Suprapubic skin (tissue), 4 donors: Measurements from ENCODE around the gene CXorf58. TPM values are rescaled to one million over a fixed set of nuclear protein-coding genes. Genes with fewer than 3 reads are reported as not detected.
"Not testable (repeated sequence)": the region's sequence is repeated elsewhere in the genome, so short reads cannot be mapped to it uniquely, and the experiment has no call there.

Experiments
- DNase-seq, 2 donors: peaks; one replicate each; pipeline ENCODE4 v3.0.0-alpha.2; 2019; ENCODE audit warnings: low spot score in 2 of 2
- H3K27ac ChIP-seq: fragments of 200-600 bp; sonication (generic); one replicate; pipeline ENCODE4 v1.5.1; 2019
- H3K27me3 ChIP-seq: fragments of 200-600 bp; sonication (generic); one replicate; pipeline ENCODE4 v1.5.1; 2019
- H3K36me3 ChIP-seq: fragments of 200-600 bp; sonication (generic); one replicate; pipeline ENCODE4 v1.5.1; 2019
- H3K4me1 ChIP-seq: fragments of 200-600 bp; sonication (generic); one replicate; pipeline ENCODE4 v1.5.1; 2019
- H3K4me3 ChIP-seq: fragments of 200-600 bp; sonication (generic); one replicate; pipeline ENCODE4 v1.5.1; 2019; ENCODE audit warnings: mild to moderate bottlenecking
- H3K9me3 ChIP-seq: fragments of 200-600 bp; sonication (generic); one replicate; pipeline ENCODE4 v1.5.1; 2019
- EP300 ChIP-seq: sonication (generic); formaldehyde crosslinking; IDR thresholded peaks from one replicate; pipeline ENCODE4 v1.6.1; 2017; ENCODE audit warnings: antibody characterized with exemption
- POLR2A ChIP-seq, 2 donors: fragments of 450-650 bp; IDR thresholded peaks; one replicate each; pipeline ENCODE4 v1.6.1; 2017; ENCODE audit warnings: antibody characterized with exemption in 2 of 2, mild to moderate bottlenecking in 2 of 2, moderate library complexity in 2 of 2
- POLR2AphosphoS5 ChIP-seq, 3 donors: sonication (generic); formaldehyde crosslinking; IDR thresholded peaks; one replicate each; pipeline ENCODE4 v1.6.1; 2017; ENCODE audit warnings: antibody characterized with exemption in 3 of 3
- WGBS: methylation state at CpG from one replicate; pipeline ENCODE4 v1.1.5; 2018; 5-methylcytosine and 5-hydroxymethylcytosine counted together
- total RNA-seq, 4 donors: library from RNA; depleted of rRNA; stranded (reverse); fragments of >200 nt; gene quantifications; one replicate each; pipeline ENCODE4 v1.1.0, GENCODE V29; 2016
- TF ChIP-seq, protein P1 (sequence below), 2 donors: fragments of 200-600 bp in 1 of 2; fragments of 450-650 bp in 1 of 2; sonication (generic) in 1 of 2; IDR thresholded peaks; one replicate each; pipeline ENCODE4 v1.5.1; 2016 to 2019; ENCODE audit warnings: antibody characterized with exemption in 2 of 2, mild to moderate bottlenecking in 1 of 2, moderate library complexity in 1 of 2

CXorf58 gene, protein sequence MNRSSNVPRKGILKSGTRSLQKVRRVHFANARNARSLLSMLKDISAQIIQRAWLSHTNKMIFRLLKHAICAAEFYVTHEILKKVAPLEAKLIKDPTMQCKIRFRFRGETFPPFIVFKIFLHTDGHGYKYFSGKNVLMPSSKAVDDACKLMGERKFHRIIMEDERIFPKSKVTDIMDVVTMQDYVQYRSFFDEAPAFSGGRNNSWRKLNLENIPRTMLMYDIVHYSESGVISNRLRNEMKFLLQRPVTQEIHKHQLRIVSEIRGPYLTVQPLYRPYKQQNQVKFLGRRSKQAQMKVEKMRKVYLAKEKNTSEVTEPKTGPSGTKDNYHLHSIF
- not detected for total RNA-seq

DNA sequence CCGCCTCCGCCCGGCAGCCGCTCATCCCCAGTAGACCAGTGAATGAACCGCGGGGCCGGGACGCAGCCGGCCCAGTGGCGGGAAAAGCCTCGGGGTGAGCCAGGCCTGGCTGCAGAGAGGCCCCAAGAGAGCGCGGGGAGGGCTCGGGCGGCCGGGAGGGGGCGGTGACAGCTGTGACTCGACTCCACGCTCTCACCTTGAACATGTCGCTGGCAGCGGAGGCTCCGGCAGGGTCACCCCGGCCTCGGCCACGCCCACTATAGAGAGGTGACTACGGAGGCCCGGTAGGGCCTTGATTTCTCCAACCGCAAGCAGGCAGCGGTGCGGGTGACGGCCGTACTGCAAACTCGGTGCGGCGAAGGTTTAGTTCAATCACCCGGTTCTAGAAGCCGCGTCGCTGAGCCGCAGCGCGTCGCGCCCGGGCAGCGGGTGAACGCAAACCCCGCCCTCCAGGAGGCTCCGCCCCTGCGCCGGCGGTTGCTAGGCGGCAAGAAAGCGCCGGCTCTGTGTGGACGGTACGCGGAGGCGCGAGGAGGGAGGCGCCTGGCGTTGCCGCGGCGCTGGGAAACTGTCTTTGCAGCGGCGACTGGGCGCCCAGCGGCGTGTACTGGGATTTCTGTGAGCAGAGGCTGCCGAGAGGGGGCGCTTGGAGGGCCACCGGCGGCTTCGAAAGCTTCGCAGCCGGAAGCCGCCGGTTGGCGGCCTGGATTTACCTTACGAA is at the start of gene CXorf58, which contains the start of gene APOO:
CXorf58 (plus strand) TSS at position 509 of the 721 bp plus-strand sequence. CDS start 2,297 bp downstream, outside the sequence.
APOO (minus strand) TSS at position 441 of the 721 bp plus-strand sequence; CDS start at position 205, 236 bp downstream.
- peak within 1 kb of the TSS; percentile 64 for H3K4me3 ChIP-seq
- peak; percentile 90 to 91 for DNase-seq
- TF ChIP-seq EP300 = no peak
- no peak for TF ChIP-seq POLR2A (IDR thresholded peaks at IDR 0.05)
- peak in 1 of 3 donors; percentile 4 for TF ChIP-seq POLR2AphosphoS5 (IDR thresholded peaks at IDR 0.05)
- TF ChIP-seq, protein P1, sequence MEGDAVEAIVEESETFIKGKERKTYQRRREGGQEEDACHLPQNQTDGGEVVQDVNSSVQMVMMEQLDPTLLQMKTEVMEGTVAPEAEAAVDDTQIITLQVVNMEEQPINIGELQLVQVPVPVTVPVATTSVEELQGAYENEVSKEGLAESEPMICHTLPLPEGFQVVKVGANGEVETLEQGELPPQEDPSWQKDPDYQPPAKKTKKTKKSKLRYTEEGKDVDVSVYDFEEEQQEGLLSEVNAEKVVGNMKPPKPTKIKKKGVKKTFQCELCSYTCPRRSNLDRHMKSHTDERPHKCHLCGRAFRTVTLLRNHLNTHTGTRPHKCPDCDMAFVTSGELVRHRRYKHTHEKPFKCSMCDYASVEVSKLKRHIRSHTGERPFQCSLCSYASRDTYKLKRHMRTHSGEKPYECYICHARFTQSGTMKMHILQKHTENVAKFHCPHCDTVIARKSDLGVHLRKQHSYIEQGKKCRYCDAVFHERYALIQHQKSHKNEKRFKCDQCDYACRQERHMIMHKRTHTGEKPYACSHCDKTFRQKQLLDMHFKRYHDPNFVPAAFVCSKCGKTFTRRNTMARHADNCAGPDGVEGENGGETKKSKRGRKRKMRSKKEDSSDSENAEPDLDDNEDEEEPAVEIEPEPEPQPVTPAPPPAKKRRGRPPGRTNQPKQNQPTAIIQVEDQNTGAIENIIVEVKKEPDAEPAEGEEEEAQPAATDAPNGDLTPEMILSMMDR (IDR thresholded peaks at IDR 0.05) = peak; percentile 79 to 86
- H3K9me3 ChIP-seq = no peaks in the 10 kb centered on the region
- no peaks in the 10 kb centered on the region for H3K27me3 ChIP-seq
- H3K27ac ChIP-seq = peak within 1 kb of the TSS; percentile 87
- WGBS = 58% methylated on average over 57 of the region's 81 CpGs
- peaks cover 4% of the 10 kb centered on the region for H3K4me1 ChIP-seq
- no peaks in the 10 kb centered on the region for H3K36me3 ChIP-seq

DNA sequence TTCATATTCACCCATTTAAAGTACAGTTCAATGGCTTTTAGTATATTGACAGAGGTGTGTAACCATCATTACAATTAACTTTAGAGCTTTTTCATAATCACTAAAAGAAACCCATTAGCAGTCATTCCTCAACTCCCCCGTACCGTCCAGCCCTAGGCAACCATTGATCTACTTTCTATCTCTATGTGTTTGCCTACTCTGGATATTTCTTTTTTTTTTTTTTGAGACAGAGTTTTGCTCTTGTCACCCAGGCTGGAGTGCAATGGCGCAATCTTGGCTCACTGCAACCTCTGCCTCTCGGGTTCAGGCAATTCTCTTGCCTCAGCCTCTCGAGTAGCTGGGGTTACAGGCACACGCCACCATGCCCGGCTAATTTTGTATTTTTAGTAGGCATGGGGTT is 48.6 kb upstream of the CXorf58 start:
- not testable (repeated sequence) for H3K4me1 ChIP-seq, H3K9me3 ChIP-seq, DNase-seq, H3K27ac ChIP-seq, H3K27me3 ChIP-seq, H3K36me3 ChIP-seq, H3K4me3 ChIP-seq
- 92% methylated on average over 7 of the region's 7 CpGs for WGBS

DNA sequence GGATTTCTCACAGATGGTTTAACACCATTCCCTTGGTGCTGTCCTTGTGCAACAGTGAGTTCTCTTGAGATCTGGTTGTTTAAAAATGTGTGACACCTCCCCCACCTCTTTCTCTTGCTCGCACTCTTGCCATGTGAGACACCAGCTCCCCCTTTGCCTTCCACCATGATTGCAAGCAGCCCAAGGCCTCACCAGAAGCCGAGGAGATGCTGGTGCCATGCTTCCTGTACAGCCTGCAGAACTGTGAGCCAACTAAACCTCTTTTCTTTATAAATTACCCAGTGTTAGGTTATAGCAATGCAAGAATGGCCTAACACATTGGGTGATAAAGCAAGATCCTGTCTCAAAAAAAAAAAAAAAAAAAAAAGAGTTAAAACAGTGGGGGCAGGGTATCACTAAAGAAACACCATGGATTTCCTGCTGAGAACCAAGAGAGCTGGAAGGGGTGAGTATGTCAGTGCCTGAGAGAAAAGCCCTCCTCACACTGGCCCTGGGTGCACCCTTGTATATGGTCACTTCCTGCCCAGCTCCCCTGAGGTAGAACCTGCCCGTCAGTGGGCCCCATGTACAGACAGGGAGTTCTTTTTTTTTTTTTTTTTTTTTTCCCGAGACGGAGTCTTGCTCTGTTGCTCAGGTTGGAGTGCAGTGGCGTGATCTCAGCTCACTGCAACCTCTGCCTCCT is 46.5 kb upstream of the CXorf58 start:
- H3K4me3 ChIP-seq = no peak overlapping the region
- no peaks in the 10 kb centered on the region for H3K9me3 ChIP-seq
- WGBS = 84% methylated on average over 6 of the region's 6 CpGs
- TF ChIP-seq POLR2AphosphoS5 (IDR thresholded peaks at IDR 0.05) = no peak
- H3K36me3 ChIP-seq = no peaks in the 10 kb centered on the region
- H3K27ac ChIP-seq = no peak overlapping the region
- DNase-seq = no peak
- H3K27me3 ChIP-seq = no peaks in the 10 kb centered on the region
- no peaks in the 10 kb centered on the region for H3K4me1 ChIP-seq

DNA sequence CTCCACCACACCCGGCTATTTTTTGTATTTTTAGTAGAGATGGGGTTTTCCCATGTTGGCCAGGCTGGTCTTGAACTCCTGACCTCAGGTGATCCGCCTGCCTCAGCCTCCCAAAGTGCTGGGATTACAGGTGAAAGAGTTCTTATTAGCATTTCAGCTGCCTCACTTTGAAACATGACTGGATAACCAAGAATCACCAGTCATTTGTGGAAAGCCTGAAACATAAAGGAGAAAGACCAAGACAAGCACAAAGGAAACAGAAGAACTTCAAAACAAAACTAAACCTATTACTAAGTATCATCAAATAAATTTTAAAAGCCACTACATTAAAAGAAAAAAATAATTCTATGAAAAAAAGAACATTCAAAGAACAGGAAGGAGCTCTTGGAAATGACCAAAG is 45.9 kb upstream of the CXorf58 start:
- 75% methylated on average over 2 of the region's 2 CpGs for WGBS
- H3K27me3 ChIP-seq, H3K36me3 ChIP-seq, DNase-seq, H3K4me1 ChIP-seq, H3K27ac ChIP-seq, H3K4me3 ChIP-seq, H3K9me3 ChIP-seq: not testable (repeated sequence)

DNA sequence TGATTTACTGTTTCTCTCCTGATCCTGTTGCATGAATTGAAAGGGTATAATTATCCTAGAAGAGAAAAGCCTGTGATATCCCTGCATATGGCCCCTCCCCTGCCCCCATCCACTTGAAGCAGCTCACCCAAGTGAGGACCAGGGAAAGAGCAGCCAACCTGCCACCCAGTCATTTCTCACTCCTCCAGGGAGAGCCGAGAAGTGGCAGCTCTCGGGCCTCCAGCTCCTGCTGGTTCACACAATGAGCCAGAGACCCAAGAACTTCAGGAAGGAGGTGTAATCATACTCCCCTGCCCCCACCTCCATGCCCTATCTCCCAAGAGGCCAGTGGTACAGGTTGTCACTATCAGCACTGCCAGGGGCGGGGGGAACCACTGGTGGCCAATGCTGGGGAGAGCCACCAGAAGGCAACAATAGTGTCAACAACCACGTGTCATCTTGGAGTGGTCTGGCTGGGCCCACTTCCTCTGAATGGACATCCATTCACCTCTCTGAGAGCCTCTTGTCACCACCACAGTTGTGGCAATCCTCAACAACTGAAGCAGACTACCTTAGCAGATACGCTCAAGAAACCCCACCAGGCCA is 43.0 kb upstream of the CXorf58 start:
- no peak for DNase-seq
- TF ChIP-seq EP300 (no peak), POLR2AphosphoS5 (IDR thresholded peaks at IDR 0.05) (no peak), POLR2A (IDR thresholded peaks at IDR 0.05) (no peak)
- TF ChIP-seq, protein P1 (IDR thresholded peaks at IDR 0.05) = no peak
- 82% methylated on average over 5 of the region's 5 CpGs for WGBS
- H3K27me3 ChIP-seq = no peaks in the 10 kb centered on the region
- no peaks in the 10 kb centered on the region for H3K9me3 ChIP-seq
- H3K4me1 ChIP-seq = no peaks in the 10 kb centered on the region
- no peaks in the 10 kb centered on the region for H3K36me3 ChIP-seq
- H3K27ac ChIP-seq = no peak overlapping the region
- H3K4me3 ChIP-seq = no peak overlapping the region

DNA sequence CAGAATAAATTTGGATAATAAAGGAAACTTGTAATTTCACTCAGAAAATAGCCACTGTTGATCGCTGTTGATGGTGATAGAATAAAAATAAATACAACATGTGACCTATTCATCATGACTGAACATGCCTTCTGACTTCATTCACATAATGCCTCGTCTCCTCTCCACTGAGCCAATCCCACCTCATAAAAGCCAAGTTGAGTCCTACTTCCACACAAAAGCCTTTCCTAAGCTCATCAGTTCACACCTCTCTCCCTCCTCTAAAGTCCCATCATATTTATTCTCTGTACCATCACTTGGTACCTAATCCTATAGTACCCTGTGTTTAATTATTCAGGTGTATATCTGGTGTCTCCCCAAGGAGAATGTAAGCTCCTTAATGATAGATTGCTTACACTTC is 37.8 kb upstream of the CXorf58 start:
- DNase-seq = no peak

More for the DNA sequence above, 37.8 kb upstream of the CXorf58 start:
- TF ChIP-seq, protein P1 (IDR thresholded peaks at IDR 0.05) = no peak
- TF ChIP-seq POLR2A (IDR thresholded peaks at IDR 0.05) (no peak), POLR2AphosphoS5 (IDR thresholded peaks at IDR 0.05) (no peak), EP300 (no peak)
- Histone ChIP-seq H3K4me3 (no peak overlapping the region), H3K9me3 (no peaks in the 10 kb centered on the region), H3K27me3 (no peaks in the 10 kb centered on the region), H3K36me3 (no peaks in the 10 kb centered on the region), H3K27ac (no peak overlapping the region), H3K4me1 (no peaks in the 10 kb centered on the region)
- 74% methylated on average over 2 of the region's 2 CpGs for WGBS
